ENCODE measurements around the gene CAMK4.

CAMK4 gene

GRCh38 chr5:111229221-111229835, 5.1 kb downstream of the CAMK4 start:
- no peak overlapping the region for H3K4me3 ChIP-seq (ENCODE audit: low read length in 2 of 2)
- peaks cover 9% of the 10 kb centered on the region for H3K4me1 ChIP-seq (ENCODE audit: control insufficient read depth, insufficient read depth, low read length)
- H3K9ac ChIP-seq (ENCODE audit: low read length in 2 of 2): no peak overlapping the region
- H3K9me3 ChIP-seq (ENCODE audit: control insufficient read depth in 2 of 2, low read length in 2 of 2): no peaks in the 10 kb centered on the region
- H3K36me3 ChIP-seq (ENCODE audit: control insufficient read depth in 2 of 2, insufficient read depth in 2 of 2, low read length in 2 of 2): no peaks in the 10 kb centered on the region
- no peak overlapping the region for H3K27ac ChIP-seq (ENCODE audit: low read length)
- H3K27me3 ChIP-seq (ENCODE audit: control insufficient read depth in 1 of 2, insufficient read depth in 2 of 2, low read length in 2 of 2): peaks cover 2 to 5% of the 10 kb centered on the region in 2 donors

DNA sequence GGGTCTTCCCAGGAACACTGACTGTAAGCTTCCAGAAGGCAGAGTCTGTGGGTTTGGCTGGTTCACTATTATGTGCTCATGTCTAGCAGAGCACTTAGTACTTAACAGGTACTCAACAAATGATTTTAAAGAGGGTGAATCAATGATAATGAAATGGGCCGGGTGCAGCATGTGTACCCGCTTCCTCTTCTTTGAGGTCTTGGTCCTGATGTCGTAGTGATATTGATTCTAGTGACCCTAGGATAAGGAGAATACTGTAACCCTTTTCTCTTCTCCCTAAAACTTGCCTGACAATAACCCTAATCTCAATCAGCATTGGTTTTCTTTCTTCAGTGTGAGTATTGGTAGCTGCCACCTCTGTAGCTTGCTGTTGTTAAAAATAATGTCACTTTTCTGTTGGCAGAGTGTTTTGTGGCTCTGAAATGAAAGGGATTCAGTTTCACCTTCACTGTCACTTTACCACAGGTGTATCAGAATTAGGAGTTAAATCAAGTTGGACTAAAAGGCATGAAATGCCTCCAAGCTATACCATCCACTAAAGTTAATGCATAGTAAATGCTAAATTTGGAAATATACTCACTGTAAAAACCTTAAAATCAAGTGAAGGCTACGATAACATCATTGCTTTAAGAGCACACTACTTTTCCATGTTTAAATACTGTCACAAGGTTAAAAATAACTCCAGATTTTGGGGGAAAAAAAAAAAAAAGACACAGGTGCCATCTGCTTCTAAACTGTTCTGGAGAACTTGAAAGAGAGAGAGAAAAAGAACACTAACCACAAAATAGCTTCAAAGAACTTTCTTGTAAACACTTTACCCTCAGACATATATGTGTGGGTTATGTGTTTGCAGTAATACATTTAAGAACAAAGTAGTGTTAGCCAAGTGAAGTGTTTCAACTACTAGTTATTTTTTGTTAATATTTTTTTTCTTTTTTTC, 6.0 kb downstream of the CAMK4 start:
- Histone ChIP-seq H3K27ac (ENCODE audit: low read length) (no peak overlapping the region), H3K4me1 (ENCODE audit: control insufficient read depth, insufficient read depth, low read length) (peaks cover under 1% of the 10 kb centered on the region), H3K36me3 (ENCODE audit: control insufficient read depth in 2 of 2, insufficient read depth in 2 of 2, low read length in 2 of 2) (no peaks in the 10 kb centered on the region), H3K27me3 (ENCODE audit: control insufficient read depth in 1 of 2, insufficient read depth in 2 of 2, low read length in 2 of 2) (peaks cover 2 to 5% of the 10 kb centered on the region in 2 donors), H3K4me3 (ENCODE audit: low read length in 2 of 2) (no peak overlapping the region), H3K9ac (ENCODE audit: low read length in 2 of 2) (no peak overlapping the region), H3K9me3 (ENCODE audit: control insufficient read depth in 2 of 2, low read length in 2 of 2) (no peaks in the 10 kb centered on the region)

- no peaks in the 10 kb centered on the region for H3K4me1 ChIP-seq (ENCODE audit: control insufficient read depth, insufficient read depth, low read length)
- H3K4me3 ChIP-seq (ENCODE audit: low read length in 2 of 2): no peak overlapping the region
- H3K9ac ChIP-seq (ENCODE audit: low read length in 2 of 2): no peak overlapping the region
- no peaks in the 10 kb centered on the region for H3K9me3 ChIP-seq (ENCODE audit: control insufficient read depth in 2 of 2, low read length in 2 of 2)
- H3K27ac ChIP-seq (ENCODE audit: low read length): no peak overlapping the region
- no peaks in the 10 kb centered on the region for H3K36me3 ChIP-seq (ENCODE audit: control insufficient read depth in 2 of 2, insufficient read depth in 2 of 2, low read length in 2 of 2)
- peaks cover 2 to 5% of the 10 kb centered on the region in 2 donors for H3K27me3 ChIP-seq (ENCODE audit: control insufficient read depth in 1 of 2, insufficient read depth in 2 of 2, low read length in 2 of 2)
These were observed 6.9 kb downstream of the CAMK4 start for GRCh38 chr5:111231119-111231518.

DNA sequence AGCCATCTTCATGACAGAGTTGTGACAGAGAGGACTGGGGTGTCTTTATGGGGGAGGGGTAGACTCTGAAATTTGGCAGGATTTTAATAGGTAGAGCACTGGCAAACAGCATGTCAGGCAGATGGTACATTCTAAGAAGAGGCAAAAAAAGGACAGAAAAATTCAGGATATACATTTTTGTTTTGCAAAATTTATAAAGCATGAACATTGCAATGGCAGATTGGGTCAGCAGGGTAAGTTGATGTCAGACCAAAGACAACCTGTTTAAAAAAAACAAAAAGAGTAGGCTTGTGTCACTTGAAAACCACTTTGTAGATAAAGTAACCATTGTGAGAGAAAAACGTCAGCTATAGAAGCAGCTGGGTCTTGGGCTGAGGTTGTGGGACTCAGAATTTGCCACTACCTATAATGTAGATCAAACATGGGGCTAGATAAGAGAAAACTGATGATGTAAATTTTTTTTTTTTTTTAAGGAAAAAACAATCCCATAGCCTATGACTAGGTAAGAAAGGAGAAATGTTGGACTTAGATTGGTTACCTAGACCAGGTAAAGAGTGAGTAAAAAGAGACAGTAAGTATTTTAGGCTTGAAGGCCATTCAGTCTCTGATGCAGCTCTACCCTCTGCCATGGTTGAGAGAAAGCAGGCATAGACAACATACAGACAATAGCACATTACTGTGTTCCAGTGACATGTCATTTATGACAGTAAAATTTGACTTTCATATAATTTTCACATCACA, 8.3 kb downstream of the CAMK4 start:
- no peak overlapping the region for H3K9ac ChIP-seq (ENCODE audit: low read length in 2 of 2)
- H3K36me3 ChIP-seq (ENCODE audit: control insufficient read depth in 2 of 2, insufficient read depth in 2 of 2, low read length in 2 of 2): no peaks in the 10 kb centered on the region
- no peak overlapping the region for H3K27ac ChIP-seq (ENCODE audit: low read length)
- H3K9me3 ChIP-seq (ENCODE audit: control insufficient read depth in 2 of 2, low read length in 2 of 2): no peaks in the 10 kb centered on the region
- no peak overlapping the region for H3K4me3 ChIP-seq (ENCODE audit: low read length in 2 of 2)
- H3K4me1 ChIP-seq (ENCODE audit: control insufficient read depth, insufficient read depth, low read length): no peaks in the 10 kb centered on the region
- peaks cover 2 to 5% of the 10 kb centered on the region in 2 donors for H3K27me3 ChIP-seq (ENCODE audit: control insufficient read depth in 1 of 2, insufficient read depth in 2 of 2, low read length in 2 of 2)

- H3K27me3 ChIP-seq (ENCODE audit: control insufficient read depth in 1 of 2, insufficient read depth in 2 of 2, low read length in 2 of 2): peaks cover 2 to 5% of the 10 kb centered on the region in 2 donors
- no peak overlapping the region for H3K9ac ChIP-seq (ENCODE audit: low read length in 2 of 2)
- H3K9me3 ChIP-seq (ENCODE audit: control insufficient read depth in 2 of 2, low read length in 2 of 2): no peaks in the 10 kb centered on the region
- no peaks in the 10 kb centered on the region for H3K4me1 ChIP-seq (ENCODE audit: control insufficient read depth, insufficient read depth, low read length)
- H3K36me3 ChIP-seq (ENCODE audit: control insufficient read depth in 2 of 2, insufficient read depth in 2 of 2, low read length in 2 of 2): no peaks in the 10 kb centered on the region
- H3K27ac ChIP-seq (ENCODE audit: low read length): no peak overlapping the region
- H3K4me3 ChIP-seq (ENCODE audit: low read length in 2 of 2): no peak overlapping the region
These were observed 8.8 kb downstream of the CAMK4 start for GRCh38 chr5:111233052-111233374.

GRCh38 chr5:111234125-111234524, 9.9 kb downstream of the CAMK4 start:
- no peak overlapping the region for H3K27ac ChIP-seq (ENCODE audit: low read length)

GRCh38 chr5:111235635-111236034, 11.5 kb downstream of the CAMK4 start:
- no peak overlapping the region for H3K27ac ChIP-seq (ENCODE audit: low read length)
- H3K9ac ChIP-seq (ENCODE audit: low read length in 2 of 2): no peak overlapping the region
- no peaks in the 10 kb centered on the region for H3K4me1 ChIP-seq (ENCODE audit: control insufficient read depth, insufficient read depth, low read length)

More at GRCh38 chr5:111234125-111234524, 9.9 kb downstream of the CAMK4 start:
- Histone ChIP-seq H3K36me3 (ENCODE audit: control insufficient read depth in 2 of 2, insufficient read depth in 2 of 2, low read length in 2 of 2) (no peaks in the 10 kb centered on the region), H3K4me3 (ENCODE audit: low read length in 2 of 2) (no peak overlapping the region), H3K9me3 (ENCODE audit: control insufficient read depth in 2 of 2, low read length in 2 of 2) (no peaks in the 10 kb centered on the region), H3K27me3 (ENCODE audit: control insufficient read depth in 1 of 2, insufficient read depth in 2 of 2, low read length in 2 of 2) (no peaks in the 10 kb centered on the region), H3K9ac (ENCODE audit: low read length in 2 of 2) (no peak overlapping the region), H3K4me1 (ENCODE audit: control insufficient read depth, insufficient read depth, low read length) (no peaks in the 10 kb centered on the region)

GRCh38 chr5:111236348-111236747, 12.2 kb downstream of the CAMK4 start:
- Histone ChIP-seq H3K9ac (ENCODE audit: low read length in 2 of 2) (no peak overlapping the region), H3K36me3 (ENCODE audit: control insufficient read depth in 2 of 2, insufficient read depth in 2 of 2, low read length in 2 of 2) (no peaks in the 10 kb centered on the region), H3K27me3 (ENCODE audit: control insufficient read depth in 1 of 2, insufficient read depth in 2 of 2, low read length in 2 of 2) (no peaks in the 10 kb centered on the region), H3K27ac (ENCODE audit: low read length) (no peak overlapping the region), H3K9me3 (ENCODE audit: control insufficient read depth in 2 of 2, low read length in 2 of 2) (no peaks in the 10 kb centered on the region), H3K4me1 (ENCODE audit: control insufficient read depth, insufficient read depth, low read length) (no peaks in the 10 kb centered on the region), H3K4me3 (ENCODE audit: low read length in 2 of 2) (no peak overlapping the region)

More at GRCh38 chr5:111235635-111236034, 11.5 kb downstream of the CAMK4 start:
- H3K4me3 ChIP-seq (ENCODE audit: low read length in 2 of 2): no peak overlapping the region
- H3K9me3 ChIP-seq (ENCODE audit: control insufficient read depth in 2 of 2, low read length in 2 of 2): no peaks in the 10 kb centered on the region
- no peaks in the 10 kb centered on the region for H3K27me3 ChIP-seq (ENCODE audit: control insufficient read depth in 1 of 2, insufficient read depth in 2 of 2, low read length in 2 of 2)
- no peaks in the 10 kb centered on the region for H3K36me3 ChIP-seq (ENCODE audit: control insufficient read depth in 2 of 2, insufficient read depth in 2 of 2, low read length in 2 of 2)

DNA sequence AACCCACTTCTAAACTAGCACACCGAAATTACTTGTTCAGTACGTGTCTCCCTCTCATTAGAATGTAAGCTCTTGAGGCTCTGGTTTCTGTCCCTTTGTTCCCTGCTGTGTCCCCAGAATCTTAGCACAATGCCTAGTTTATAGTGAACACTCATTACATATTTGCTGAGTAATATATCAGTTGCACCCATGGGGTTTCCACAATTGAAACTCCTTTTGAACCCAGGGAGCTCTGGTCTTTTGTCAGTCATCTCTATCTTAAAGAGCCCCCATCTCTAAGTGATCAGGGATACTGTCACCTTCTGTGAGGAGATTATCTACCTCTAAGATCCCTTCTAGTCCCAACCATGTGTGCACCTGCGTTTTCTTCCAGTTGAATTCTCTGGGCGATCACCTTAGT, 12.8 kb downstream of the CAMK4 start:
- H3K9ac ChIP-seq (ENCODE audit: low read length in 2 of 2): no peak overlapping the region
- no peaks in the 10 kb centered on the region for H3K4me1 ChIP-seq (ENCODE audit: control insufficient read depth, insufficient read depth, low read length)
- H3K9me3 ChIP-seq (ENCODE audit: control insufficient read depth in 2 of 2, low read length in 2 of 2): no peaks in the 10 kb centered on the region
- no peak overlapping the region for H3K27ac ChIP-seq (ENCODE audit: low read length)
- H3K36me3 ChIP-seq (ENCODE audit: control insufficient read depth in 2 of 2, insufficient read depth in 2 of 2, low read length in 2 of 2): no peaks in the 10 kb centered on the region
- H3K4me3 ChIP-seq (ENCODE audit: low read length in 2 of 2): no peak overlapping the region
- H3K27me3 ChIP-seq (ENCODE audit: control insufficient read depth in 1 of 2, insufficient read depth in 2 of 2, low read length in 2 of 2): no peaks in the 10 kb centered on the region

- Histone ChIP-seq H3K27ac (ENCODE audit: low read length) (no peak overlapping the region), H3K4me1 (ENCODE audit: control insufficient read depth, insufficient read depth, low read length) (no peaks in the 10 kb centered on the region), H3K27me3 (ENCODE audit: control insufficient read depth in 1 of 2, insufficient read depth in 2 of 2, low read length in 2 of 2) (no peaks in the 10 kb centered on the region), H3K9ac (ENCODE audit: low read length in 2 of 2) (no peak overlapping the region), H3K36me3 (ENCODE audit: control insufficient read depth in 2 of 2, insufficient read depth in 2 of 2, low read length in 2 of 2) (no peaks in the 10 kb centered on the region), H3K4me3 (ENCODE audit: low read length in 2 of 2) (no peak overlapping the region), H3K9me3 (ENCODE audit: control insufficient read depth in 2 of 2, low read length in 2 of 2) (no peaks in the 10 kb centered on the region)
These were observed 13.3 kb downstream of the CAMK4 start for GRCh38 chr5:111237470-111237869.
